NCI-H1105 treated with DMSO at 0.1 percent for 48 hours (cell line): ENCODE measurements around the gene TUT4.
"Not testable (repeated sequence)": the region's sequence is repeated elsewhere in the genome, so short reads cannot be mapped to it uniquely, and the experiment has no call there.

Experiments
- DNase-seq: peaks from one replicate; lab custom pipeline; 2025; lab: John Stamatoyannopoulos, UW

TUT4 gene, protein sequence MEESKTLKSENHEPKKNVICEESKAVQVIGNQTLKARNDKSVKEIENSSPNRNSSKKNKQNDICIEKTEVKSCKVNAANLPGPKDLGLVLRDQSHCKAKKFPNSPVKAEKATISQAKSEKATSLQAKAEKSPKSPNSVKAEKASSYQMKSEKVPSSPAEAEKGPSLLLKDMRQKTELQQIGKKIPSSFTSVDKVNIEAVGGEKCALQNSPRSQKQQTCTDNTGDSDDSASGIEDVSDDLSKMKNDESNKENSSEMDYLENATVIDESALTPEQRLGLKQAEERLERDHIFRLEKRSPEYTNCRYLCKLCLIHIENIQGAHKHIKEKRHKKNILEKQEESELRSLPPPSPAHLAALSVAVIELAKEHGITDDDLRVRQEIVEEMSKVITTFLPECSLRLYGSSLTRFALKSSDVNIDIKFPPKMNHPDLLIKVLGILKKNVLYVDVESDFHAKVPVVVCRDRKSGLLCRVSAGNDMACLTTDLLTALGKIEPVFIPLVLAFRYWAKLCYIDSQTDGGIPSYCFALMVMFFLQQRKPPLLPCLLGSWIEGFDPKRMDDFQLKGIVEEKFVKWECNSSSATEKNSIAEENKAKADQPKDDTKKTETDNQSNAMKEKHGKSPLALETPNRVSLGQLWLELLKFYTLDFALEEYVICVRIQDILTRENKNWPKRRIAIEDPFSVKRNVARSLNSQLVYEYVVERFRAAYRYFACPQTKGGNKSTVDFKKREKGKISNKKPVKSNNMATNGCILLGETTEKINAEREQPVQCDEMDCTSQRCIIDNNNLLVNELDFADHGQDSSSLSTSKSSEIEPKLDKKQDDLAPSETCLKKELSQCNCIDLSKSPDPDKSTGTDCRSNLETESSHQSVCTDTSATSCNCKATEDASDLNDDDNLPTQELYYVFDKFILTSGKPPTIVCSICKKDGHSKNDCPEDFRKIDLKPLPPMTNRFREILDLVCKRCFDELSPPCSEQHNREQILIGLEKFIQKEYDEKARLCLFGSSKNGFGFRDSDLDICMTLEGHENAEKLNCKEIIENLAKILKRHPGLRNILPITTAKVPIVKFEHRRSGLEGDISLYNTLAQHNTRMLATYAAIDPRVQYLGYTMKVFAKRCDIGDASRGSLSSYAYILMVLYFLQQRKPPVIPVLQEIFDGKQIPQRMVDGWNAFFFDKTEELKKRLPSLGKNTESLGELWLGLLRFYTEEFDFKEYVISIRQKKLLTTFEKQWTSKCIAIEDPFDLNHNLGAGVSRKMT (N-terminal part only)

DNA sequence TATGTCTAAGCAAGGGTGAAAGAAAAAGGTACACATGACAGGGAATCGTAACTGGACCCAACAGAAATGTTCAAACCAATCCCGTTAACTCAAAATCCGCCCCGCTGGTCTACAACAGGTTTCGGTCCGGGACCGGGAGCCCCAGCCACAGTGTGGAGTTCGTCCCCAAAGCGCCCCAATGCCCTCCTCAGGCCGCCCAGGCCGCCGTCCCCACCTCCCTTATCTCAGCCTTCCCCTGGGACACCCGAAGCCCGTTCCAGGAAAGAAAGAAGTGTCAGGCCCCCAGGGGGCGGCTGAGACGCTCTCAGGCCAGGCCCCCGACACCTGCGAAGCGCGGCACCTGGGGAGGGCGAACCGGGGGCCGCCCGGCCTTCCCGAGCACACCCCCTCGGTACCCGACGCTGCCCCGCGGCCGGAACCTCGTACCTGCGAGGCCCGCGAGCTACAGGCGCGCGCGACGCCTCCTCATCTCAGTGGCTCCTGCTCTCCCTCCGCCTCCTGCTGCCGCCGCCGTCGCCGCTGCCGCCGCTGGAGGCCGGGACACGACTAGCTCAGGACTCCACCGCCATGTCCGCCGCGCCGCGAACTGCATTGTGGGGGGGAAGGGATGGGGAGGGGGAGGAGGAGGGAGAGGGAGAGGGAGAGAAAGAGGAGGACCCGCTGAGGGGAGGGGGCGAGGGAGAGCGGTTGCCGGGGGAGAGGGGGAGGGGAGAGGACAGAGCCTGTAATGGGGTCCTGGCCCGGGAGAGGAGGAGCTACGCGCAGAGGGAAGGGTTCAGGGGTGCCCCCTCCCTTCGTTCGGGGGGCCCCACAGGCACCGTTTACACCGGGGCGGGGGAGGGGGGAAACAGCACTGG lies at the start of gene TUT4:
Gene TUT4 (minus strand): TSS at position 588 of the 857 bp plus-strand sequence. CDS start 26,812 bp downstream, outside the sequence.
- peak; percentile 84 for DNase-seq

DNA sequence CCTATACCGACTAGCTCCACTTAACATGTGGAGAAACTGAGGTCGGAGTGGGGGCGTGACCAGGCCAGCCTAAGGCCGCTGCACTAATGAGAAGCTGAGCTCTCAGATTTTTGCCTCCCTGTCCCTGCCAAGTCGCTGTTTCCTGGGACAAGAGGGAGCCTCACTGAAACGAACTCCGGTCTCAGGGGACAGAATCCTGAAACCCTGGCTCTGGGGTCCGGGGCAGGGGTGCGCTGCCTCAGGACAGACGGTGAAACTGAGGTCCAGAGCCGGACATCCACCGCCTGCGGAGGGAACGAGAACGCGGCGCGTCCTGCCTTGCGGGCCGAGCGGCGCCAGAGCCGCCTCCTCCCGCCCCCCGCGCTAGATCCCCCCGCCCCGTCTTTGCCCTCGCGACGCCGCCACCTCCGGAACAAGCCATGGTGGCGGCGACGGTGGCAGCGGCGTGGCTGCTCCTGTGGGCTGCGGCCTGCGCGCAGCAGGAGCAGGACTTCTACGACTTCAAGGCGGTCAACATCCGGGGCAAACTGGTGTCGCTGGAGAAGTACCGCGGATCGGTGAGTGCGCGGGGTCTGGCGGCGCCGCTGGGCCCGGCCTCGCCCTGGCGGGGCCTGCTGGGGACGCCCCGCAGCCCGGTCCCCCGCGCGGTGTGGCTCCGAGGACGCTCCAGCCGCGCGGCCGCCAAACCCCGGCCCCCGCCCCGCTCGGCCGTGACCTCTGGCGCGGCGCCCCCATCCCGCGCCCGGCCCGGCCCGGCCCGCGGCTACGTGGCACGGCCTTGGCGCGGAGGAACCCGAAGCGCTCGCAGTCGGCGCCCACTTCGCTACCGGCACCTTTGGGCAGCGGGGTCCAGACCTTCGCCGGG lies 49.3 kb upstream of the TUT4 start, which contains the start of gene GPX7:
Gene GPX7 (plus strand): TSS at position 381 of the 865 bp plus-strand sequence. CDS start 39 bp downstream, at position 420.
- peak; percentile 55 for DNase-seq

DNA sequence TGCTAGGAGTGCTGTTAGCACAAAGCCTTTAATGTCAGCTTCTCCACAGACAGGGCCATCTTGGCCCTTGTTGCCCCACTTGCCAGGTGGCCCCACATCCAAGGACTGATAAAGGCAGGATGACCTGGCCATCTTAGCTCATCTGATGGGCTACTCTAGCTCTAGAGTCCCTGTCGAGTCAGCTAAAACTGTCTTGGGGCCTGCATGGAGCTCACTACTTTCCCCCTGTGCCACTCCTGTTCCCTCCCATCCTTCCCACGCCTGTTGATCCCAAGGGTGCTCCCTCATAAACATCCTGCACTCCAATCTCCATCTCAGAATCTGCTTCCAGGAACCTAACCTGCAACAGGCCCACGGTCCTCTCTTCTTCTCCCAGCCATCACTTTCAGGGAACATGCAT lies 48.6 kb upstream of the TUT4 start:
- DNase-seq: no peak

DNA sequence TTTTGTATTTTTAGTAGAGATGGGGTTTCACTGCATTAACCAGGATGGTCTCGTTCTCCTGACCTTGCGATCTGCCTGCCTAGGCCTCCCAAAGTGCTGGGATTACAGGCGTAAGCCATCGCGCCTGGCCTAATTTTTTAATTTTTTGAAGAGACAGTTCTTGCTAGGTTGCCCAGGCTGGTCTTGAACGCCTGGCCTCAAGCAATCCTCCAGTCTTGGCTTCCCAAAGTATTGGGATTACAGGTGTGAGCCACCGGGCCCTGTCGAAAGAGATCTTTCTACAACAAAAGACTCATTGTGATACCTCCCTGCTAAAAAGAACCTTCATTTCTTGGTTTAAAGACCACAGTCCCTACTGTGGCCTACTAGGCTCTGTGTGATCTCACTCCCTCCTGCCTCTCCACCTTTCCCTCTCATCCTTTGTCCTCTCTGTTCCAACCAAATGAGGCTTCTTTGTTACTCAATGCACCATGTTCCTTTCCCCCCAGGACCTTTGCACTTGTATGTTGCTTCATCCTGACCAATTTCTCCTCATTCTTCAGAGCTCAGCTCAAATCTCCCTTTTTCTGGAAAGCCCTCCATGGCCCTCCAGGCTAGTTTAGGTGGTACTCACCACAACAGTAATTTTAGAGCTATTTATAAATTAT lies 47.8 kb upstream of the TUT4 start:
- DNase-seq: no peak

DNA sequence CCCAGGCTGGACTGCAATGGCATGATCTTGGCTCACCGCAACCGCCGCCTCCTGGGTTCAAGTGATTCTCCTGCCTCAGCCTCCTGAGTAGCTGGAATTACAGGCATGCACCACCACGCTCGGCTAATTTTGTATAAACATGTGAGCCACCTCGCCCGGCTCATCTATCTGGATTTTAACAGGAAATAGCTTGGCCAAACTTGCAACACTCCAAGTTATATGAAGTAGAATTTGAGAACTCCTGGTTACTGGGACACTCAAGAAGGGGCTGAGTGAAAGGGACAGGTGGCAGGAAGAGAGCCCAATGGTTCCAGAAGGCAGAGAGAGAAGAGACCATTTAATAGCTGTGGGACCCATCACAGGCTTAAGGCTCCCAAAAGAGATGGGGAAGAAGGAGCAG lies 46.3 kb upstream of the TUT4 start:
- no peak for DNase-seq

DNA sequence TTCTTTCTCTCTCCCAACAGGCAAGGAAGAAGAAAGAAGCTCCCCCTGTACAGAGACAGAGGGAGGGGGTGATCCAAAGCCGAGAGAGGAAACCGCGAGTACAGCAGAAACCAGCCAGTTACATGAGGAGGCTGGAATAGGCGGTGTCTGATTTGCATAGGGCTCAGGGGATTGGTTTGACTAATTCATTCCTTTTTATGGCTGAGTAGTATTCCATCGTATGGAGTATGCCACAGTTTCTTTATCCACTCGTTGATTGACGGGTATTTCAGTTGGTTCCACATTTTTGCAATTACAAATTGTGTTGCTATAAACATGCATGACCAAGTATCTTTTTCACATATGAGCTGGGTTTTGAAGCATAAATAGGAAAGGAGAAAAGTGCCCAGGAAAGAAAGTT lies 45.8 kb upstream of the TUT4 start:
- no peak for DNase-seq

DNA sequence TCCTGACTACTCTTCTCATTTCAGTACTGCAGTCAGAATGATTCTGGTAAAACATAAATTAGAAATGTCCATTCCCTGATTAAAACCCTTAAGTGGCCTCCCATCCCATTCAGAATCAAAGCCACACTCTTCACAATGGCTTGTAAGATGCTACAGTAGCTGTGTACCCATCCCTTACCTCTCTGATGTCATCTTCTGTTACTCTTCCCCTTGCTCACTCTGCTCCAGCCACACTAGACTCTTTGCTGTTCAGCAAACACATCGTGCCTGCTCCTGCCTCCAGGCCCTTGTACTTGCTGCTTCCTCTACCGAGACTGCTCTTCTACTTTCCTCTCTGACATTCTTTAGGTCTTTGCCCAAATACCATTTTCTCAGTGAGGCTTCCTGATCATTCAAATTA lies 45.0 kb upstream of the TUT4 start:
- no peak for DNase-seq

DNA sequence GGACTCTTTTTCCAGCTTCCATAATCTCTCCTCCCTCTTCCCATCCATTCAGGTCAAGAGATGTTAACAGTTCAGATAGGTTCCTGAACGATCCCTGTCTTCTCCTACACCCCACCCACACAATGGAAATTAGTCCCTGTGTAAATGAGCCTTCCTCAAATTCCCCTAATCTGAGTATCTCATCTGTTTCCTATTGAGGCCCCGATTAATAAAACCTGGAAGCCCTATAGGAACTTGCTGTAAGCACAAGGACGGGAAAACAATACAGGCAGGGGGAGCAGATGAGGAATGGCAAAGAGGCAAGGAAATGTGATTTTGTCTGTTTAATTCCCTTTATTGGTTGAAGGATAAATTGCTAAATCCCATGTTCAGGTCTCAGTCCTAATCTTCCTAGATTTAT lies 42.2 kb upstream of the TUT4 start:
- DNase-seq: no peak

DNA sequence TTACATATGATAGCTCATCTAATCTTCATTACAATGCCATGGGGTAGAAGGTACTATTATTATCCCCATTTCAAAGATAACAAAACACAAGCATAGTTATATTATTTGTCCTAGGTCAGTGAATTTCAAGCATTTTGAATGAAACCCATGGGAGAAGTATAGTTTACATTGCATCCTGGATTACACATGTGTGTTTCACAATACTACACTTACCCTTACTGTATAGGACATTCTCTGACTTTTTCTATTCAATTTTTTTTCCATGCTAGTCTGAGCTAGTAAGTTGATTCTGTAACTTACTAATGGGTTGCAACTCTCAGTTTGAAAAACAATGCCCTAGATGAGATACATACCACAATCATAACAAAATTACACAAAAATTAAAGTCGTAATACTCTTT lies 40.6 kb upstream of the TUT4 start:
- no peak for DNase-seq

DNA sequence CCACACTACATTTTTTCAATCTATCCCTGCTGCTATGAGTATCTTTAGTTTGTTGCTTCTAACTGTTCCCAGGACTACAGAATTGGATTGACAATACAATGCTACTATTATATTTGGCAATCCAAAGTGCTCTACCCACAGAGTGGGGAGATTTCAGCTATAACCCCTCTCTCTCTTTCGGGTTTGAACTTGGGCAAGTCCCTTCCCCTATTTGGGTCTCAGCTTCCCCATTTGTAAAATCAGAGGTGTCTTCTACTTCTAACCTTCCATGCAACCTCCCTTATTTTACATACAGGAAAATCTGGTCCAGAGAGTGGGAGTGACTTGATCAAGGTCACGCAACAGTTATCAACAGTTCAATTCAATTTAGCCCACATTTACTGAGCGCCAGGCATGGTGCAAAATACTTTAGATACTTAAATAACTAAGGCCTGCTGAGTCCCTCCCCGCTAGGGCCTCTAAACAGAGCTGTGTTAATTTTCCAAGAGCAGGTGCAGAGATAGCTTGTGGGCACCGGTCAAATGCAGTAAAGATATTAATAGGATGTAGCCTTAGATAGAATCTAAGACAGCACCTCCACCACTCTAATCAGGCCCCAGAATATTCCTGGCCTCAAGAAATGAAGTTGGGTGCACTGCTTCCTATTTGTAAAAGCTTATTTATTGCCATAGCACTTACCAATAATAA lies 39.9 kb upstream of the TUT4 start:
- DNase-seq: no peak

DNA sequence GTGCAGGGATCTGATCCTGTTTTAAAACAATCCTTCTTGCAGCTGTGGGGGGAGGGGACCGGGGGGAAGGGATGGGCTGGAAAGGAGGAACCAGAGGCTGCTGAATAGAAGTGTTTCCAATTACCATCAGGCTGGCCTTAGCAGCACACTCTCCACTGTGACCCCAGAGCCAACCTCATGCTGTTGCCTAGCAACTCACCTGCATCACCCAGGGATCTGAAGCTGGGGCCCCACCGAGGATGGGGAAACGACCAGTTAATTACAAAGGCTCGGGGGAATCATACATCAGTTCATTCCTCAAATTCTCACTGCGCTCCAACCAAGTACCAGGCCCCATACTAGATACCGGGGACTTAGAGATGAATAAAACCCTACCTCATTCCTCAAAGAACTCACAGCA lies 37.4 kb upstream of the TUT4 start:
- DNase-seq: peak; percentile 24

DNA sequence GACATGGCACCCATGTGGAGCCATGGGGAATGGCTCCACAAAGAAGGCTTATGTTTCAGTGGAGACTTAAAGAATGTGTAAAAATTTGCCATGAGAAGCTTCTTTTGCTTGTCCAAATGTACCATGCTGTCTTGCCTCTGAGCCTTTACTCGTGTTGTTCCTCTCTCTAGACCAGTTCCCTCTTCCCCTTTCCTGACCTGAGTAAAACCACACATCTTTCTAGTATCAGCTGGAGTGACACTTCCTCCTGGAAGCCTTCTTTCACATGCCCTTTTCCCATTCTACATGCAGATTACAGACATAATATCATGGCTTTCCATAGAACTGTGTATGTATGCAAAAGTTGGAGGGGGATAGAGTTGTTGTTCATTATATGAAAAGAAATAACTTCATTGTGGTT lies 35.6 kb upstream of the TUT4 start:
- no peak for DNase-seq

DNA sequence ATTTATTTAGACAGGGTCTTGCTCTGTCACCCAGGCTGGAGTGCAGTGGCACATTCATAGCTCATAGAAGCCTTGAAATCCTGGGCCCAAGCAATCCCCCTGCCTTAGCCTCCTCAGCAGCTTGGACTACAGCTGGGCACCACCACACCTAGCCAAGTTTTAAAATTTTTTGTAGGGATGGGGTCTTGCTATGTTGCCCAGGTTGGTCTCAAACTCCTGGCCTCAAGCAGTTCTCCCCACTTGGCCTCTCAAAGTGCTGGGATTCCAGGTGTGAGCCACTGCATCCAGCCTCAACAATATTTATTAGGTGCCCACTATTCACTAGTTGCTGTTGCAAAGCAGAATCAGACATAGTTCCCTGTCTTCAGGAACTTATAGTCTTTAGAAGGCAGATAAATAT lies 35.1 kb upstream of the TUT4 start:
- no peak for DNase-seq

DNA sequence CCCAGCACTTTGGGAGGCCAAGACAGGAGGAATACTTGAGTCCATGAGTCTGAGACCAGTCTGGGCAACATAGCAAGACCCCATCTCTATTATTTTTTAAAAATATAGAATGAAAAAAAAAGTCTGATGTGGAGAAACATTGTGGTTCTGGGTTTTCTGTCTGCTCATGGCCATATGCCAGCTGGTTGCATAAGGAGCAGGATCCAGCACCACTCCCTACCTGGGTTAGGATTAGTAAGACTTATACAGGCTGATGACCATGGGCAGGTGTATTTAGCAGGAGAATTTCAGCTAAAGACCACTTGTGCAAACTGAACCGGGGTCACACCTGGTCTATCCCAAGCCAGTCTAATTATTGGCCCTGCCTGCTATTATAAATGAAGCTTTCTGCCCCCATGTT lies 32.6 kb upstream of the TUT4 start:
- DNase-seq: no peak

DNA sequence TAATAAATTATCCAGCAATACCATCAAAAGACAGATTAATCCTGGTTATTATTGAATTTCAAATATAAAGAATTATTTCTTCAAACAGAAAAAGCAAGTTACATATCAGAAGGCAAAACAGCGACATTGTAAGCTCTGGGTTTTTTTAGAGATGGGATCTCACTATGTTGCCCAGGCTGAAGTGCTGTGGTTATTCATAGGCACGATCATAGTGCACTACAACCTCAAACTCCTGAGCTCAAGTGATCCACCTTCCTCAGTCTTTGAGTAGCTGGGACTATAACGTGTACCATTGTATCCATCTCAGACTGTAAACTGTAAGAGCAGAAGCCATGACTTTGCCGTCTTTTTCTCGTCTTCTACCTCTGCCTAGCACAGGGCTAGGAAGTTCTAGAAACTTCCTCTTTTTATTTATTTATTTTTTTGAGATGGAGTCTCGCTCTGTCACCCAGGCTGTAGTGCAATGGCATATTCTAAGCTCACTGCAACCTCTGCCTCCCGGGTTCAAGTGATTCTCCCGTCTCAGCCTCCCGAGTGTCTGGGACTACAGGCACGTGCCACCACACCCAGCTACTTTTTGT lies 29.3 kb upstream of the TUT4 start:
- no peak for DNase-seq

DNA sequence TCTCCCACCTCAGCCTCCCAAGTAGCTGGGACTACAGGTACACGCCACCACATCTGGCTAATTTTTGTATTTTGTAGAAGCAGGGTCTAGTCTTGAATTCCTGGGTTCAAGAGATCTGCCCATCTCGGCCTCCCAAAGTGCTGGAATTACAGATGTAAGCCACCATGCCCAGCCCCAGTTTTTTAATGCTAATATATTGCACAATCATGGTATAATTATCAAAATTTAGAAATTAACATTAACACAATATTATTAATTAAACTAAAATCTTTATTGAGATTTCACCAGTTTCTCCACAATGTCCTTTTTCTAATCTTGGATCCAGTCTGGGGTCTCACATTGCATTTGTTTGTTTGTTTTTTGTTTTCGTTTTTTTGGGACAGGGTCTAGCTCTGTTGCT lies 27.4 kb upstream of the TUT4 start:
- no peak for DNase-seq

DNA sequence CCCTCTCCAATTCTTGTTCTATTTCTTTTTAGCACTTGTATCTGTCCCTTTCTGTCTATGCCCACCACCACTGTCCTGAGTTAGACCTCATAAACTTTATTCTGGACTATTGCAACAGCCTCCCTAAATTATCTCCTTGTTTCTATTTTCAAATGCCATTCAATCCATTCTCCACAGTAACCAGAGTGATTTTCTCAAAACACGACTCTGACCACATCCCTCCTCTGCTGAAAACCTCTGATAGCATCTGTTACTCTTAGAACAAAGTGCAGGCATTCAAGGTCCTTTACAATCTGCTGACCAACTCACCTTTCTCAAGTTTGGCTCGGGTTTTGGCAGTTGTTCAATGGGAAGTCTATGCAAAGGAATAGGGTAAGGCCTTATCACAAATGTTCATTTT lies 26.5 kb upstream of the TUT4 start:
- DNase-seq: no peak

DNA sequence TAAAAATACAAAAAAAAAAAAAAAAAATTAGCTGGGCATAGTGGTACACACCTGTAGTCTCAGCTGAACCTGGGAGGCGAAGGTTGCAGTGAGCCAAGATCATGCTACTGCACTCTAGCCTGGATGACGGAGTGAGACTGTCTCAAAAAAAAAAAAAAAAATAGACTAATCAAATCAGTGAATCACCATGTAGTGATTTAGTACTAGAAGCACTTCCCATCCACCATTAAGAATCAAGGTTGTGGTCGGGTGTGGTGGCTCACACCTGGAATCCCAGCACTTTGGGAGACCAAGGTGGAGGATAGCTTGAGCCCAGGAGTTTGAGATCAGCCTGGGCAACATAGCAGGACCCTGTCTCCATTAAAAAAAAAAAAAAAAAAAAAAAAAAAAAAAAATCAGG lies 25.2 kb upstream of the TUT4 start:
- DNase-seq: not testable (repeated sequence)

DNA sequence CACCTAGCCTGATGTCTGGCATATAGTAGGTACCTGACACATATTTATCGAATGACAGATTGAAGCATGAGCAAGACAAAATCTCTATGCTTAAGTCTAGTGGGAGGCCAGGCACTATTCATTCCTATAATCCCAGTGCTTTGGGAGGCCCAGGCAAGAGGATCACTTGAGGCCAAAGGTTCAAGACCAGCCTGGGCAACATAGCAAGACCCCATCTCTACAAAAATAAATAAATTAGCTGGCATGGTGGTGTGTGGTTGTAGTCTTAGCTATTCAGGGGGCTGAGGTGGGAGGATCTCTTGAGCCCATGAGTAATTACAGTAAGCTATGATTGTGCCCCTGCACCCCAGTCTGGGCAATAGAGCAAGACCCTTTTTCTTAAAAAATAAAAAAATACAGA lies 23.2 kb upstream of the TUT4 start:
- no peak for DNase-seq
